ENCODE data around the gene BEAN1. TPM values are rescaled to one million over a fixed set of nuclear protein-coding genes. Genes with fewer than 3 reads are reported as not detected.
A peak's percentile ranks its signal among the peaks of the same experiment; 100 is the strongest.

Gene BEAN1
- total RNA-seq, 1 donor from 2014 or later: 6.7 TPM

DNA sequence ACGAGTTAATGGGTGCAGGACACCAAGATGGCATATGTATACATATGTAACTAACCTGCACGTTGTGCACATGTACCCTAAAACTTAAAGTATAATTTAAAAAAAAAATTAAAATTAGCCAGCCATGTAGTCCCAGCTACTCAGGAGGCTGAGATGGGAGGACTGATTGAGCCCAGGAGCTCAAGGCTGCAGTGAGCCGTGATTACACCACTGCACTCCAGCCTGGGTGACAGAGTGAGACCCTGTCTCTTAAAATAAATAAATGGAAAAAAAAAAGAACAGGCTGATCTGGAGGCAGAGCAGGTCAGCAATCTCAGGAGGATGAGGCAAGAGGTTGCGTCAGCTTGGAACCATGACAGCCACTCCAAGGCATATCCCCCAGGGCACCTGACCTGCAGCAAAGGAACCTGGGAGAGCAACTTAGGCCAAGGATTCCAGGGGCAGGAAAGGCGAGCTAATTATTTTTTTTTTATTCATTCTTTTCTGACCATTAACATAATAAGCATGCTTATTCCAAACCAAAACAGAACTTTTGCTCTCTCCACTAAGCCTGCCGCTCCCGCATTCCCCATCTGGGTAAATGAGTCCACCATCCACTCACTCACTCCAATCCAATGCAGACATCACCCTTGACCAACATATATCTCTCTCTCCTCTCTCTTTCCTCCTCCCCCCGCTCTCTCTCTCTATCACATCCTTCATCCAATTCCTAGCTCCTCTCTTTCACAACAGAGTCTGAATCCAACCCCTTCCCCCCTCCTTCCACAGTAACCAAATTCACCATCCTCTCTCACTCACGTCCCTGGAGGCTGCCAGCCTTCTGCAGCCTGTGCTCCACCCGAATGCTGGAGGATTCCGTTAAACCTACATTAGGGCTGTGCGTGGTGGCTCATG lies 75.2 kb downstream of the BEAN1 start:
- no peaks in the 10 kb centered on the region for H3K27me3 ChIP-seq (ENCODE audit: control insufficient read depth, insufficient read depth, low read length)
- no peaks in the 10 kb centered on the region for H3K36me3 ChIP-seq (ENCODE audit: control insufficient read depth, insufficient read depth, low read length)
- H3K4me3 ChIP-seq (ENCODE audit: low read depth, low read length): no peak overlapping the region
- DNase-seq (ENCODE audit: low read depth): no peak
- TF ChIP-seq, protein P1, sequence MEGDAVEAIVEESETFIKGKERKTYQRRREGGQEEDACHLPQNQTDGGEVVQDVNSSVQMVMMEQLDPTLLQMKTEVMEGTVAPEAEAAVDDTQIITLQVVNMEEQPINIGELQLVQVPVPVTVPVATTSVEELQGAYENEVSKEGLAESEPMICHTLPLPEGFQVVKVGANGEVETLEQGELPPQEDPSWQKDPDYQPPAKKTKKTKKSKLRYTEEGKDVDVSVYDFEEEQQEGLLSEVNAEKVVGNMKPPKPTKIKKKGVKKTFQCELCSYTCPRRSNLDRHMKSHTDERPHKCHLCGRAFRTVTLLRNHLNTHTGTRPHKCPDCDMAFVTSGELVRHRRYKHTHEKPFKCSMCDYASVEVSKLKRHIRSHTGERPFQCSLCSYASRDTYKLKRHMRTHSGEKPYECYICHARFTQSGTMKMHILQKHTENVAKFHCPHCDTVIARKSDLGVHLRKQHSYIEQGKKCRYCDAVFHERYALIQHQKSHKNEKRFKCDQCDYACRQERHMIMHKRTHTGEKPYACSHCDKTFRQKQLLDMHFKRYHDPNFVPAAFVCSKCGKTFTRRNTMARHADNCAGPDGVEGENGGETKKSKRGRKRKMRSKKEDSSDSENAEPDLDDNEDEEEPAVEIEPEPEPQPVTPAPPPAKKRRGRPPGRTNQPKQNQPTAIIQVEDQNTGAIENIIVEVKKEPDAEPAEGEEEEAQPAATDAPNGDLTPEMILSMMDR (IDR thresholded peaks at IDR 0.05; ENCODE audit: insufficient read depth, low read length, poor library complexity, severe bottlenecking): no peak

DNA sequence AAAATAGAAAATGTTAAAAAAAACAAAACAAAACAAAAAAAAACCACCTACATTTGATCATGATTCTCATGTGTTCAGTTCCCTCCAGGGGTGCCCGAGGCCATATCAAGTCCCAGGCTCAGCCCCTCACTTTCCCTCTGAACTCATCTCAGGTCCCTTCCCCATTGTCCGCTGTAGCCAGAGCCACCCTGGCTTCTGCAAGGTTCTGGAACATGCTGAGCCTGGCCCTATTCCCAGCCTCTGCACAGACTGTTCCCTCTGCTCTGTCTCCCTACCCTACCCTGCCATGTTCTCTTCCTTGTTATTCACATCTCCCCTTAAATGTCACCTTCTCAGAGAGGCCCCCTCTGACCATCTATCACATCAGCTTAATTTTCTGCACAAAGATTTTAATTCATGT lies 75.9 kb downstream of the BEAN1 start:
- TF ChIP-seq, protein P1 (IDR thresholded peaks at IDR 0.05; ENCODE audit: insufficient read depth, low read length, poor library complexity, severe bottlenecking): no peak
- DNase-seq (ENCODE audit: low read depth): no peak
- H3K4me3 ChIP-seq (ENCODE audit: low read depth, low read length): no peak overlapping the region
- H3K36me3 ChIP-seq (ENCODE audit: control insufficient read depth, insufficient read depth, low read length): no peaks in the 10 kb centered on the region
- no peaks in the 10 kb centered on the region for H3K27me3 ChIP-seq (ENCODE audit: control insufficient read depth, insufficient read depth, low read length)

DNA sequence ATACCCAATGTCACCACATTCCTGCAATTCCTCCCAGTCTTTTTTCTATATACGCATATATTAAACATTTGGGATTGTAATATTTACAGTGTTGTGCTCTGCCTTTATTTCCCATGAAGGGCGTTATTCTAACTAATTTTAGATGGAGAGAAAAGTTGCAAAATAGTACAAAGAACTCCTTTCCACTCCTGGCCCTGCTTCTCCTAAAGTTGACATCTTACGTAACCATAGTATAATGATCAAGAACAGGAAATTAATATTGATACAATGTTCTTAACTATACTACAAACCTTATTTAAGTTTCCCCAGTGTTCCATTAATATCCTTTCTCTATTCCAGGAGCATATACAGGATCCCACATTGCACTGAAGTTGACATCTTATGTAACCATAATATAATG lies 76.5 kb downstream of the BEAN1 start:
- Histone ChIP-seq H3K36me3 (ENCODE audit: control insufficient read depth, insufficient read depth, low read length) (no peaks in the 10 kb centered on the region), H3K4me3 (ENCODE audit: low read depth, low read length) (no peak overlapping the region), H3K27me3 (ENCODE audit: control insufficient read depth, insufficient read depth, low read length) (no peaks in the 10 kb centered on the region)
- DNase-seq (ENCODE audit: low read depth): no peak
- TF ChIP-seq, protein P1 (IDR thresholded peaks at IDR 0.05; ENCODE audit: insufficient read depth, low read length, poor library complexity, severe bottlenecking): no peak

DNA sequence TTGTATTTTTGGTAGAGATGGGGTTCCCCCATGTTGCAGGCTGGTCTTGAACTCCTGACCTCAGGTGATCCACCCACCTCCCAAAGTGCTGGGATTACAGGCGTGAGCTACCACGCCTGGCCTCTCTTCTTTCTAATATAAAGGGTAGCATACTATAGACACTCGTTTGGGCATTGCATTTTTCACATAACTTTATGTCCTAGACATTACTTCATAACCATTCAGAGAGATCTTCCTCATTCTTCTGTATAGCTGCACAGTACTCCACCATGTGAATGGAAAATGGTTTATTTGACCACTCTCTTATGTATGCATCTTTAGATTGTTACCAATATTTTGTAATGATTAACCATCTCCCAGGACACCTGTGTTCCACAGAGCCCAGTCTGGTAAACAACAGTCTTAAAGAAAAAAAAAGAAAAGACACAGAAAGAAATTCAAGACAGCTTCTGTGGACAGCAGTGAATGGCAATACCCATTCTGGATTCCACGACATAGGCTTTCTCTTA lies 80.7 kb downstream of the BEAN1 start:
- no peak overlapping the region for H3K4me3 ChIP-seq (ENCODE audit: low read depth, low read length)
- TF ChIP-seq, protein P1 (IDR thresholded peaks at IDR 0.05; ENCODE audit: insufficient read depth, low read length, poor library complexity, severe bottlenecking): no peak
- H3K27me3 ChIP-seq (ENCODE audit: control insufficient read depth, insufficient read depth, low read length): no peaks in the 10 kb centered on the region

DNA sequence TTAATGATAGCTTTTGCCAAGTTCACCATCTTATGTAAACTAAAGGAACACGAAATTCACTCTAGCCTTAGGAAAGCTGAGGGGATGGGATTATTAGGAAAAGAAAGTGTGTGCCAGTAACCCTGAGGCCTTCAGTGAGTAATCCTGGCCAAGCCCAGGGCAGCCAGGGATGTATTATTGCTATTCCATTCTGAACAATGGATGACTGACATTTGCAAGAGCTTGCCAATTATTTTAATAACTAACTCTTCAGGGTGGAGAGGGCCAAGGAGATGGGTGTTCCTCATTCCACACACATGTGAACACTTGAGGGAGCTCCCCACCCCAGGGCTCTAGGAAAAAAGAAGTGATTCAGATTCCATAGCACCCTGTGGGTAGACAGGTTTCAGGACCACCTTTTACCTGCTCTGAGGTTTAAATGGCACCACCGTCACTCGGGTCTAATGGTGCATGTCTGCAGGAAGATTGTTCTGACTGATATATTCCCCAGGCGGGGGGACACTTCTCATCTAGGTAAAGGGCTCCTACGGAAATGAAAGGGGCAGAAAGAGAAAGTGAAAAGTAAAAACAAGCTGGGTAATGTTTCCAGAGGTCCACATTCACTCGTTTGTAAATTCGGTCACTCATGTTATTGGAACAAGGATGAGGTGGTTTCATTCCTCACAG lies 81.3 kb downstream of the BEAN1 start:
- peak; percentile 80 for DNase-seq (ENCODE audit: low read depth)
- no peaks in the 10 kb centered on the region for H3K36me3 ChIP-seq (ENCODE audit: control insufficient read depth, insufficient read depth, low read length)
- H3K4me3 ChIP-seq (ENCODE audit: low read depth, low read length): no peak overlapping the region
- TF ChIP-seq, protein P1 (IDR thresholded peaks at IDR 0.05; ENCODE audit: insufficient read depth, low read length, poor library complexity, severe bottlenecking): no peak
- H3K27me3 ChIP-seq (ENCODE audit: control insufficient read depth, insufficient read depth, low read length): no peaks in the 10 kb centered on the region

More for the DNA sequence above, 80.7 kb downstream of the BEAN1 start:
- no peaks in the 10 kb centered on the region for H3K36me3 ChIP-seq (ENCODE audit: control insufficient read depth, insufficient read depth, low read length)
- no peak for DNase-seq (ENCODE audit: low read depth)
